Spinal cord (tissue), 10 donors: ENCODE data around the gene THRA. TPM values are rescaled to one million over a fixed set of nuclear protein-coding genes. Genes with fewer than 3 reads are reported as not detected.

Experiments used
- DNase-seq, 6 donors: peaks; one replicate each; pipeline versions ENCODE4 v3.0.0 to v3.0.0-alpha.2; 2013 to 2015; ENCODE audit warnings: low spot score in 6 of 6, low read depth in 4 of 6
- H3K27ac ChIP-seq: one replicate; pipeline ENCODE4 v1.5.1; 2013; ENCODE audit warnings: low read depth, low read length, control low read depth
- H3K27me3 ChIP-seq: one replicate; pipeline ENCODE4 v1.6.1; 2013; ENCODE audit warnings: low read length; ENCODE audit not compliant: control insufficient read depth, insufficient read depth
- H3K36me3 ChIP-seq: one replicate; pipeline ENCODE4 v1.6.1; 2013; ENCODE audit warnings: low read length; ENCODE audit not compliant: control insufficient read depth, insufficient read depth
- H3K4me1 ChIP-seq: one replicate; pipeline ENCODE4 v1.6.1; 2013; ENCODE audit warnings: low read length; ENCODE audit not compliant: control insufficient read depth, insufficient read depth
- H3K4me3 ChIP-seq: one replicate; pipeline ENCODE4 v1.5.1; 2013; ENCODE audit warnings: low read depth, low read length, control low read depth
- H3K9me3 ChIP-seq: one replicate; pipeline ENCODE4 v1.6.1; 2013; ENCODE audit warnings: low read length; ENCODE audit not compliant: control insufficient read depth, insufficient read depth
- WGBS: methylation state at CpG from one replicate; pipeline ENCODE4 v1.1.5; 2013; ENCODE audit warnings: missing lambda C conversion rate; ENCODE audit not compliant: insufficient coverage; 5-methylcytosine and 5-hydroxymethylcytosine counted together
- polyA plus RNA-seq, 2 donors: library from polyadenylated mRNA; unstranded; fragments of 120-200 nt; gene quantifications; one replicate each; pipeline ENCODE4 v1.2.1, GENCODE V29; 2013; ENCODE audit not compliant: insufficient read length in 2 of 2
- total RNA-seq, 2 donors: library from RNA; depleted of rRNA in 1 of 2; stranded (reverse); fragments of 120-200 nt in 1 of 2; fragments of >200 nt in 1 of 2; gene quantifications; one replicate each; pipeline versions ENCODE4 v1.2.3 to v1.2.4, GENCODE V29; 2013 to 2014
- donor health status: healthy.

The THRA gene
- total and polyA plus RNA-seq, 4 donors = 80.1 to 252 (median 197) TPM

DNA sequence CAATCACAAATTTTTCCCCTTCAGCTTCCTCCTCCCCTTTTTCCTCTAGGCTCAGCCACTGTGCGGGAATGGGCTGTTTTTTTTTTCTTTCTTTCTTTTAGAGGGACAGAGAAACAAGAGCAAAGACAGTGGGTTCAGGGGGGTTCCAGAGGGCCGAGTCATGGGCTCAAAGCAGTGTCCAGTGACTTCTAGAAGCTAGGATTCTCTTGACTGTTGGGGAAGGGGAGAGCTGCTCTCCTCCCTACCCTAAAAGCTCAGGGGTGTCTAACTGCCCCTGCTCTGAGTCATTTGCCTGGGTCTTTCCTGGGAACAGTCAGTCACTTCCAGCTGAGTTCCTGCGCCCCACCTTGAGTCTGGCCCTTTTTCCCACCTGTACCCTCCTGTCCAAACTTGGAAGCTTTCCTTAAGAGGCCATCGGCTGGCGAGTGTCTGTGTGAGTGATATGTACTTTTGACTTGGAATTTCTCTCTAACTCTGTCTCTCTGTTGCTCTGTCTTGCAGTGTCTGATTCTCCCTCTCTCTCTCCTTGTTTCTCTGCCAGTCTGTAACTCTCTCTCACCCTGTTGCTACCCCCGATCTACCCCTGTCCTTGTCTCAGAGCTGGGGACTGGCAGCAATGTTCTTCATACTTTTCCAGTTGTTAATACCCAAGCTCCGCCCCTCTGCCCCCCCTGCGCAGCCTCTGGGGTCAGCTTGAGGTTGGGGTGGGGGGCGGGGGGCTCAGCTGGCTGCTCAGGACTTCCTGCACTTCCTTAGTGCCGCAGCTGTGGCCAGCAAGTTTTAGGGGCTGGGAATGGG lies 2.4 kb downstream of the THRA start:
- H3K4me3 ChIP-seq = peak overlapping the region; percentile 95
- H3K4me1 ChIP-seq = peaks cover 86% of the 10 kb centered on the region
- H3K36me3 ChIP-seq = peaks cover 4% of the 10 kb centered on the region
- 0% methylated on average over 1 of the region's 10 CpGs for WGBS
- H3K27me3 ChIP-seq = no peaks in the 10 kb centered on the region
- peak in 2 of 6 donors; percentile 74 to 78 for DNase-seq
- no peaks in the 10 kb centered on the region for H3K9me3 ChIP-seq
- peak overlapping the region; percentile 89 for H3K27ac ChIP-seq

DNA sequence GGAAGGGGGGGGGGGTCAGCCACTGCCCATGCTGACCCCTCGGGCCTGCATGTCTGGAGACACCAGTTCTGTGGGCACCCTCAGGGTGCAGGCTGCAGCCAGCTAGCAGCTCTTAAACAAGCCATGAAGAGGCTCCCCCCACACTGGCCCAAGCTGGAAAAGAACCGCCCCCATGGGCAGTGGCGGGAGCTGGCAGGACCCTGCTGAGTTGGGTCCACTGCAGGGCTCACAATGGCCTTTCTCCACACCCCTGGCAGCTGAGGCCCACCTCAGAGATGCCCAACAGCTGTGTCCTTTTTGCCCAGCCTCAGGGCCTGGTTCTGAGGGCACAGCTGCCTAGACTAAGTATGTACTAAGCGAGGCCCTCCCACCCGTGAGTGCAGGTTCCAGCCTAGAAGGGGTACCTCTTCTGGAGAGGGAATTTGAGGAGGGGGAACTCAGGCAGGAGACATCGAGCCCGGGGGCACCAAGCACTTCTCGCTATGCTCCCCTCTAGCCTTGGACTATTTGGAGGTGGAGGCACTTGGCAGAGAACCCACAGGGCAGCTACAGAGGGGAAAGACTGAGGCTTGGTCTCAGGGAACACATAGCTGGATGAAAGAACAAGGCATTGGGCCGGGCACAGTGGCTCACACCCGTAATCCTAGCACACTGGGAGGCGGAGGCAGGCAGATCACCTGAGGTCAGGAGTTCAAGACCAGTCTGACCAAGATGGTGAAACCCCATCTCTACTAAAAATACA lies 3.2 kb downstream of the THRA start:
- 23% methylated on average over 6 of the region's 11 CpGs for WGBS
- no peaks in the 10 kb centered on the region for H3K27me3 ChIP-seq

DNA sequence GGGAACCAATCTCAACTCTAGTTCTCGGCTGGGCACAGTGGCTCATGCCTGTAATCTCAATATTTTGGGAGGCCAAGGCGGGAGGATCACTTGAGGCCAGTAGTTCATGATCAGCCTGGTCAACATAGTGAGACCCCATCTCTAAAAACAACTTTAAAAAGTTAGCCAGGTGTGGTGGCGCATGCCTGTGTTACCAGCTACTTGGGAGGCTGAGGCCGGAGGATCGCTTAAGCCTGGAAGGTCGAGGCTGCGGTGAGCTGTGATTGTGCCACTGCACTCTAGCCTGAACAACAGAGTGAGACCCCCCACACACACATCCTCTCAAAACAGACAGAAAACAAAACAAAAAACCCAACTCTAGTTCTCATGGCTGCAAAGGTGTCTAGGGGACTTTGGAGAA lies 4.9 kb downstream of the THRA start:
- H3K9me3 ChIP-seq = no peaks in the 10 kb centered on the region
- no peak overlapping the region for H3K4me3 ChIP-seq
- H3K4me1 ChIP-seq = peaks cover 92% of the 10 kb centered on the region
- DNase-seq = no peak
- H3K27me3 ChIP-seq = no peaks in the 10 kb centered on the region
- 97% methylated on average over 6 of the region's 7 CpGs for WGBS
- peaks cover 19% of the 10 kb centered on the region for H3K36me3 ChIP-seq
- peak overlapping the region; percentile 98 for H3K27ac ChIP-seq

More for the DNA sequence above, 3.2 kb downstream of the THRA start:
- Histone ChIP-seq H3K9me3 (no peaks in the 10 kb centered on the region), H3K27ac (peak overlapping the region; percentile 89), H3K4me1 (peaks cover 89% of the 10 kb centered on the region), H3K4me3 (peak overlapping the region; percentile 95), H3K36me3 (peaks cover 7% of the 10 kb centered on the region)
- DNase-seq = peak in 1 of 6 donors; percentile 53

DNA sequence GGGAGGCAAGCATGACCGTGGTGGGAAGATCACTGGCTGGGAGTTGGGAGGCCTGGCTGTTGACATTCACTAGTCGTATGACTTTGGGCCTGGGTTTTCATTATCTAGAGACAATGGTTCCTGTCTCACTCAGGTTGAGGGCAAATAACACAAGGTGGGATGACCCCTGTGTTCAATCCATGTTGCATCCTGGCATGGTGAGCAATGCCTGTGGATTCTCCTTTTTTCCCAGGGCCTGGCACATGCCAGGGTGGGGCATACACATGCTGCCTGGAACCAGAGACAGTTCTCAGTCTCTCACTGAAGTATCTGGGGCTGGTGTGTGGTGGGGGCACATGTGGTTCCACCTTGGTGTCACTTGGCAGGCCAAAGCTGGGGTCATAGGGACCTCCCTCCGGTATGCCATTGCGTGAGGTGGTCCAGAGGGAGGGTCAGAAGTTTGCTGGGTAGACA lies 5.4 kb downstream of the THRA start:
- Histone ChIP-seq H3K4me3 (peak overlapping the region; percentile 44), H3K9me3 (no peaks in the 10 kb centered on the region), H3K4me1 (peaks cover 96% of the 10 kb centered on the region), H3K36me3 (peaks cover 19% of the 10 kb centered on the region), H3K27me3 (no peaks in the 10 kb centered on the region), H3K27ac (peak overlapping the region; percentile 98)
- WGBS = 29% methylated on average over 4 of the region's 4 CpGs
- no peak for DNase-seq

DNA sequence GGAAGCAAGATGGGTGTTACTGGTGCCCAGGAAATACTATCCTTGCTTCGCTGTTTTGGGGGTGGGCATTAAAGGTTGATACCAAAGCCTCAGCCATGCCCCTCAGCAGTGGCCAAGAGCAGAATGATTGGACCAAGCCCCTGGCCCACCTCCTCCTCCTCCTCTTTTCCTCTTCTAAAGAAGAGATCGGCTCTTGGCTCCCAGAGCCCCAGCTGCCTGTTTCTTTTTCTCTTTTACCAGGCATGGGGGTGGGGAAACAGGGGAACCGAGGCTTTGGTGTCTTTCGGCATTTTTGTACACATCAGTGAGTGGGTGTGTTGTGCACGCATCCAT lies 5.8 kb downstream of the THRA start:
- H3K36me3 ChIP-seq = peaks cover 21% of the 10 kb centered on the region
- peak overlapping the region; percentile 44 for H3K4me3 ChIP-seq
- no peaks in the 10 kb centered on the region for H3K27me3 ChIP-seq
- 0% methylated on average over 4 of the region's 5 CpGs for WGBS
- no peak for DNase-seq
- H3K9me3 ChIP-seq = no peaks in the 10 kb centered on the region
- H3K27ac ChIP-seq = peak overlapping the region; percentile 98
- H3K4me1 ChIP-seq = peaks cover 100% of the 10 kb centered on the region

DNA sequence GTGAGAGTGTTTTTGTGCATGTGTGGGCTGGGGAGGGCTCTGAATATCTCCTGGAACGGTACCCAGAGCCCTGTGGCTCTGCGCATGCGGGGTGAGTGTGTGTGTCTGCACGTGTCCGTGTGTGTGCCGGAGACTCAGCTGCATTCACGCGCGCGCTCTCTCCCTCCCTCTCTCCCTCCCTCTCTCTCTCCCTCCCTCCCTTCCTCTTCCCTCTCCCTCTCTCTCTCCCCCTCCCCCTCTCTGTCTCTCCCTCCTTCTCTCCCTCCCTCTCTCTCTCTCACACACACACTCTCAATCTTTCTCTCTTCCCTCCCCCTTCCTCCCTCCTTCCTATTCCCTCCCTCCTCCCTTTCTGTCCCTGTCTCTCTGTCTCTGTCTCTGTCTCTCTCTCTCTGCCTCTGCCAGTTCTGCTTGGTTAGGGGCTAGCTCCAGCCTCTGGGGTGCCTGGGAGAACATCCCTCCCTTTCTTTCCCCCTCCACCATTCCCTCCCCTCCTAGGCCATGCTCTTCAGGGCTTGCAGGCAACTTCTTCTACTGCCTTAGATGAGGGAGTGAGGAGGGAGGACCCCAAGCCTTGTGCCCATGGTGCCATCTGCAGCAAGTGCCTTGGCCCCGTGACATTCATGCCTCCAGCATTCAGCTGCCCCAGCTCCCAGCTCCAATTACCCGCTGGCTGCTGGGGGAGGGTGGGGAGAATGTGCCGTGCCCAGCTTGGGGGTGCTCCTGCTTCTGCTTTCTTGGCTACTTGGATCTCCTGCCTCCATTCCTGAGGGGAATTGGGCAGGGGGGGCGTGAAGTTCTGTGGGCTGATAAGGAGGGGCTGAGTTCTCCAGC lies 6.4 kb downstream of the THRA start:
- Histone ChIP-seq H3K36me3 (peaks cover 24% of the 10 kb centered on the region), H3K4me3 (peak overlapping the region; percentile 44), H3K4me1 (peaks cover 100% of the 10 kb centered on the region), H3K27me3 (no peaks in the 10 kb centered on the region), H3K27ac (peak overlapping the region; percentile 98), H3K9me3 (no peaks in the 10 kb centered on the region)
- 3% methylated on average over 8 of the region's 14 CpGs for WGBS
- peak in 4 of 6 donors; percentile 78 to 98 (median 92) for DNase-seq

DNA sequence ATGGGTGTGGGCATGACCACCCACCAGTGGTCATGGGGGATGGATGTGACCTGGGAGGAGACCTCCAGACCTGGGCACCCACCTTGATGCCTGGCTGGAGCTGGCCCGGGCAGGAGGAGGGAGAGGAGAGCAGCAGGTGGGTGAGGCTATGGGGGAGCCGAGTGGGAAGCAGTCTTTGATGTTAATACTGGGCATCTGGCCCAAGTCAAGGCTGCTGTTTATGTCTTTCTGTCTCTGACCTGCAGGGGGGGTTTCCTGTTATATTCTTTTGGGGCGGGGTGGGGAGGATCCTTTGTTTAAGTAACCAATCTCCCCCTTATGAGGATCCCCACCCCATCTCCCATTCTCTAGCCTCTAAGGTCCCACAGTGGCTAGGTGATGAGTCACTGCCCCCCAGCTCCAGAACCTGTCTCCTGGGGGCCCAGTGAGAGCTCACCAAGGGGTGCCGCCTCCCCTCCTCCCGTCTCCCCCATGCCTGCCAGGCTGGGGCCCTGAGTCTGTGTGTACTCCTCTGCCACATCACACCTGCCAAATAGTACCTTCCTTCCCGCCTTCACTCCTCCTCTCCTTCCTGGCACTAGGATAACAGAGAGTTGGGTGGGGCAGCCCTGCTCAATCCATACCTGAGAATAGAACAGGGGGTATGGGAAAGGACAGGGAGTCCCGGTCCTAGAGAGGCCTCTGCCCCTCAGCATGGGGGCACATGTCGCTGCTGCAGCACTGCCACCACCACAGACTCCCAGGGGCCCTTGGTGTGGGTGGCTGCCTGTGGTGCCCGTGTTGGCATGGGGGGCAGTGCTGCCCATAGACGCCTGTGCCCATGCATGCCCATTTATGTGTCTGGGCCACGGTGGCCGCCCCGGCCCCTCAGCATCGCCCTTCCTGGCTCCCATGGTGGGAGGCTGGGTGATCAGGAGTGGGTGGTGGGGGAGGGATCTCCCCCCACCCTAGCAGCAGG lies 7.3 kb downstream of the THRA start:
- DNase-seq = peak in 1 of 6 donors; percentile 77
- Histone ChIP-seq H3K27me3 (no peaks in the 10 kb centered on the region), H3K9me3 (no peaks in the 10 kb centered on the region), H3K27ac (peak overlapping the region; percentile 98), H3K4me1 (peaks cover 100% of the 10 kb centered on the region), H3K36me3 (peaks cover 33% of the 10 kb centered on the region), H3K4me3 (peak overlapping the region; percentile 44)
- 8% methylated on average over 4 of the region's 14 CpGs for WGBS

DNA sequence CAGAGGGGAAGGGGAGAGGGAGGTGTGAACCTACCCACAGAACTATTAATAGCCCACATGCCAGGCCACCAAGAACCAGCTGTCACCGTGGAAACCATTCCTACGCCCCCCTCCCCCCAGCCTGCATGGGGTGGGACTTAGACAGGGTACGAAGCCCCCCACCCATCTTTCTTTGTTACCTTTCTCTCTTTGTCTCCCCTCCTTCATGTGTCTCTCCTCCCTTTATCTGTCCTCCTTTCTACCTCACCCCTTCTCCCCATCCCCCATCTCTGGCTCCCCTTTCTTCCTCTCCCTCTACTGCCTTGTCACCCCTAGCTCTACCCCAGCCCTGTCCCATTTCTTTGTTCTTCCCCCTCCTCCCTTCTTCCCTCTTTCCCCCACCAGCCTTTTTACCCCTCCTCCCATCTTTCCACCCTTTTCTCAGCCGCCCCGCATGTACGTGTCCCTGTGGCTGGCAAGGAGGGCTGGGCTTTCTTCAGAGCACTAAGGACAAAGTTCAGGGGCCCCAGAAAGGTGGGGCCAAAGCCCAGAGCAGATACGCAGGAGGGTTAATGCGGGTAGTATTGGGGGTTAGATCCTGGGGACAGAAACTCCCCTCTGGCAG lies 8.0 kb downstream of the THRA start:
- H3K27me3 ChIP-seq = no peaks in the 10 kb centered on the region
- peak overlapping the region; percentile 9 for H3K4me3 ChIP-seq
- H3K9me3 ChIP-seq = no peaks in the 10 kb centered on the region
- peaks cover 39% of the 10 kb centered on the region for H3K36me3 ChIP-seq
- peak overlapping the region; percentile 98 for H3K27ac ChIP-seq
- peak in 2 of 6 donors; percentile 76 to 89 for DNase-seq
- 9% methylated on average over 4 of the region's 8 CpGs for WGBS
- H3K4me1 ChIP-seq = peaks cover 100% of the 10 kb centered on the region
